ENCODE measurements around the gene FURIN.
"Not testable (repeated sequence)": the region's sequence is repeated elsewhere in the genome, so short reads cannot be mapped to it uniquely, and the experiment has no call there.

FURIN gene

GRCh38 chr15:90871139-90871715 is 2.8 kb downstream of the FURIN start:
- DNase-seq, result no peak

GRCh38 chr15:90871716-90872485 is 3.5 kb downstream of the FURIN start:
- no peak for DNase-seq

- peak; percentile 71 to 86 for DNase-seq
Measured at GRCh38 chr15:90872486-90873184, 4.2 kb downstream of the FURIN start.

GRCh38 chr15:90873488-90873997 is 5.2 kb downstream of the FURIN start:
- no peak for DNase-seq

GRCh38 chr15:90873998-90874605 is 5.7 kb downstream of the FURIN start:
- no peak for DNase-seq

- not testable (repeated sequence) for DNase-seq
Measured at GRCh38 chr15:90874986-90875385, 6.6 kb downstream of the FURIN start.

GRCh38 chr15:90875549-90875981 is 7.2 kb downstream of the FURIN start:
- DNase-seq, result no peak

- no peak for DNase-seq
Measured at GRCh38 chr15:90876046-90876445, 7.7 kb downstream of the FURIN start.

GRCh38 chr15:90876512-90877170 is 8.3 kb downstream of the FURIN start:
- DNase-seq, result no peak

GRCh38 chr15:90877315-90877714 is 8.9 kb downstream of the FURIN start:
- no peak for DNase-seq

GRCh38 chr15:90877996-90878395 is 9.6 kb downstream of the FURIN start:
- DNase-seq, result no peak

GRCh38 chr15:90878660-90879059 is 10.3 kb downstream of the FURIN start:
- DNase-seq, result no peak

- DNase-seq, result no peak
Measured at GRCh38 chr15:90879730-90880366, 11.5 kb downstream of the FURIN start.

- DNase-seq, result no peak
Measured at GRCh38 chr15:90880381-90881145, 12.2 kb downstream of the FURIN start.

- no peak for DNase-seq
Measured at GRCh38 chr15:90881181-90881977, 13.0 kb downstream of the FURIN start.

GRCh38 chr15:90881978-90882721 is 13.8 kb downstream of the FURIN start:
- DNase-seq, result no peak

GRCh38 chr15:90882781-90883525 is 14.6 kb downstream of the FURIN start:
- DNase-seq, result no peak

GRCh38 chr15:90883526-90883975 is 15.2 kb downstream of the FURIN start:
- no peak for DNase-seq

Data from inflammatory macrophage treated with lipopolysaccharide for 1 hour (primary cell).